HG02970 (cell line): ENCODE results near the gene SET.
"Not testable (repeated sequence)": the region's sequence is repeated elsewhere in the genome, so short reads cannot be mapped to it uniquely, and the experiment has no call there.

Experiments
- ATAC-seq: cut with Tn5 transposase; IDR thresholded peaks from one replicate; pipeline ENCODE4 v1.9.1; 2021; ENCODE audit warnings: mild to moderate bottlenecking, moderate library complexity, moderate number of reproducible peaks; ENCODE audit not compliant: unreplicated experiment, low FRiP score

SET gene

GRCh38 chr9:128688501-128689292 lies at the start of gene SET:
Gene SET, plus strand, starts transcription at chr9:128689222. Its CDS starts 361 bp downstream, at chr9:128689583.
- peak; percentile 75 for ATAC-seq

- ATAC-seq, result no peak
These were observed 48.4 kb upstream of the SET start for GRCh38 chr9:128640603-128641002.

- no peak for ATAC-seq
These were observed 46.3 kb upstream of the SET start for GRCh38 chr9:128642675-128643245.

- ATAC-seq, result no peak
These were observed 45.3 kb upstream of the SET start for GRCh38 chr9:128643519-128644300.

GRCh38 chr9:128648206-128648605 lies 40.8 kb upstream of the SET start:
- not testable (repeated sequence) for ATAC-seq

- no peak for ATAC-seq
These were observed 37.2 kb upstream of the SET start for GRCh38 chr9:128651798-128652197.

- ATAC-seq, result no peak
These were observed 35.1 kb upstream of the SET start for GRCh38 chr9:128653908-128654307.

- ATAC-seq, result no peak
These were observed 34.5 kb upstream of the SET start for GRCh38 chr9:128654481-128654880.

- ATAC-seq, result peak; percentile 64
These were observed 32.3 kb upstream of the SET start, which contains the start of gene DYNC2I2 for GRCh38 chr9:128656416-128657343. Gene DYNC2I2, minus strand, starts transcription at chr9:128656847. Its CDS starts 121 bp downstream, at chr9:128656726.

- ATAC-seq, result no peak
These were observed 31.7 kb upstream of the SET start for GRCh38 chr9:128657344-128657704.

- no peak for ATAC-seq
These were observed 31.2 kb upstream of the SET start for GRCh38 chr9:128657796-128658195.

- not testable (repeated sequence) for ATAC-seq
These were observed 22.5 kb upstream of the SET start for GRCh38 chr9:128666481-128666941.

GRCh38 chr9:128669786-128670185 lies 19.2 kb upstream of the SET start:
- ATAC-seq, result no peak

GRCh38 chr9:128675382-128675781 lies 13.6 kb upstream of the SET start:
- ATAC-seq, result no peak

- ATAC-seq, result no peak
These were observed 11.2 kb upstream of the SET start for GRCh38 chr9:128677794-128678193.

- no peak for ATAC-seq
These were observed 5.5 kb upstream of the SET start for GRCh38 chr9:128683340-128684064.

- ATAC-seq, result no peak
These were observed 5.0 kb upstream of the SET start for GRCh38 chr9:128684065-128684324.

- no peak for ATAC-seq
These were observed 4.5 kb upstream of the SET start for GRCh38 chr9:128684325-128685199.
